Esophagus squamous epithelium (tissue), 4 donors: ENCODE measurements around the gene ZNF679.
"Not testable (repeated sequence)": the region's sequence is repeated elsewhere in the genome, so short reads cannot be mapped to it uniquely, and the experiment has no call there.

Experiments
- POLR2A ChIP-seq, 4 donors: fragments of 450-650 bp; IDR thresholded peaks; one replicate each; pipeline ENCODE4 v1.6.1; 2017; ENCODE audit warnings: antibody characterized with exemption in 4 of 4, mild to moderate bottlenecking in 4 of 4, moderate library complexity in 3 of 4
- TF ChIP-seq, protein P1 (sequence below), 6 experiments: fragments of 450-650 bp in 4 of 6; fragments of 200-600 bp in 2 of 6; sonication (generic) in 2 of 6; IDR thresholded peaks; one replicate each; pipeline ENCODE4 v1.5.1; 2016 to 2019; ENCODE audit warnings: antibody characterized with exemption in 6 of 6, mild to moderate bottlenecking in 4 of 6, moderate library complexity in 4 of 6

GRCh38 chr7:64228174-64228573, at the start of gene ZNF679:
- TF ChIP-seq, protein P1, sequence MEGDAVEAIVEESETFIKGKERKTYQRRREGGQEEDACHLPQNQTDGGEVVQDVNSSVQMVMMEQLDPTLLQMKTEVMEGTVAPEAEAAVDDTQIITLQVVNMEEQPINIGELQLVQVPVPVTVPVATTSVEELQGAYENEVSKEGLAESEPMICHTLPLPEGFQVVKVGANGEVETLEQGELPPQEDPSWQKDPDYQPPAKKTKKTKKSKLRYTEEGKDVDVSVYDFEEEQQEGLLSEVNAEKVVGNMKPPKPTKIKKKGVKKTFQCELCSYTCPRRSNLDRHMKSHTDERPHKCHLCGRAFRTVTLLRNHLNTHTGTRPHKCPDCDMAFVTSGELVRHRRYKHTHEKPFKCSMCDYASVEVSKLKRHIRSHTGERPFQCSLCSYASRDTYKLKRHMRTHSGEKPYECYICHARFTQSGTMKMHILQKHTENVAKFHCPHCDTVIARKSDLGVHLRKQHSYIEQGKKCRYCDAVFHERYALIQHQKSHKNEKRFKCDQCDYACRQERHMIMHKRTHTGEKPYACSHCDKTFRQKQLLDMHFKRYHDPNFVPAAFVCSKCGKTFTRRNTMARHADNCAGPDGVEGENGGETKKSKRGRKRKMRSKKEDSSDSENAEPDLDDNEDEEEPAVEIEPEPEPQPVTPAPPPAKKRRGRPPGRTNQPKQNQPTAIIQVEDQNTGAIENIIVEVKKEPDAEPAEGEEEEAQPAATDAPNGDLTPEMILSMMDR (IDR thresholded peaks at IDR 0.05) = not testable (repeated sequence)
- not testable (repeated sequence) for TF ChIP-seq POLR2A (IDR thresholded peaks at IDR 0.05)
